K562 (cell line): ENCODE measurements around the gene COG2. TPM values are rescaled to one million over a fixed set of nuclear protein-coding genes. Genes with fewer than 3 reads are reported as not detected.

Experiments
- ELF2 ChIP-seq: fragments of 250-450 bp; sonication (Bioruptor Pico); IDR thresholded peaks from 2 replicates; pipeline ENCODE4 v1.5.0; 2021; ENCODE audit warnings: mild to moderate bottlenecking
- FIP1L1 ChIP-seq: fragments of 200-400 bp; formaldehyde crosslinking; IDR thresholded peaks from 2 replicates; pipeline ENCODE4 v1.6.1; 2018; ENCODE audit warnings: mild to moderate bottlenecking, low read depth, low read length; ENCODE audit not compliant: poor library complexity, severe bottlenecking
- HDAC8 ChIP-seq: fragments of 450-650 bp; IDR thresholded peaks from 2 replicates; pipeline ENCODE4 v1.6.1; 2016; ENCODE audit warnings: mild to moderate bottlenecking, missing genetic modification characterization, moderate library complexity, missing compliant biosample characterization
- JUND ChIP-seq, 2 experiments: IDR thresholded peaks; 2 replicates in 1 of 2; 3 replicates in 1 of 2; pipeline ENCODE4 v1.6.1; 2011; ENCODE audit warnings: borderline replicate concordance in 2 of 2, low read depth in 2 of 2, low read length in 2 of 2, improper control_type of control experiment in 1 of 2, missing biosample characterization in 1 of 2, missing genetic modification characterization in 1 of 2, missing genetic modification reagents in 1 of 2
- NRF1 ChIP-seq, 2 experiments: fragments of 450-650 bp; IDR thresholded peaks in 1 of 2; conservative IDR thresholded peaks in 1 of 2; 2 replicates each; pipeline ENCODE4 v1.6.1; 2014; ENCODE audit warnings: mild to moderate bottlenecking in 2 of 2
- RFX5 ChIP-seq: IDR thresholded peaks from 2 replicates; pipeline ENCODE4 v1.6.1; 2011; ENCODE audit warnings: low read depth, mild to moderate bottlenecking, improper control_type of control experiment, low read length
- TAF1 ChIP-seq: IDR thresholded peaks from 2 replicates; pipeline ENCODE4 v1.6.1; 2011; ENCODE audit warnings: mild to moderate bottlenecking, low read length, moderate library complexity; ENCODE audit not compliant: insufficient read depth, control insufficient read depth, severe bottlenecking; ENCODE audit errors: extremely low read depth
- ZFP36 ChIP-seq: fragments of 150-350 bp; IDR thresholded peaks from 2 replicates; pipeline ENCODE4 v1.6.1; 2018; ENCODE audit warnings: low read length, low read depth; ENCODE audit not compliant: partially characterized antibody
- ZNF12 ChIP-seq: sonication (generic); formaldehyde crosslinking; IDR thresholded peaks from 2 replicates; pipeline ENCODE4 v1.4.0; 2020; ENCODE audit warnings: mild to moderate bottlenecking, missing genetic modification reagents
- polyA plus RNA-seq, 8 experiments: library from polyadenylated mRNA; depleted of rRNA in 4 of 8; stranded (reverse) in 5 of 8; unstranded in 3 of 8; fragments of >200 nt; fragmentation: Nextera tagmentation in 2 of 8; fragmentation: Illumina TruSeq in 1 of 8; extraction: Ambion mirVana in 2 of 8; extraction: Trizol in 1 of 8; gene quantifications; 2 replicates each; pipeline versions ENCODE4 v1.2.1 to v1.2.3, GENCODE V29; 2011 to 2014; ENCODE audit warnings: inconsistent platforms in 1 of 8, missing spikeins in 1 of 8
- total RNA-seq, 7 experiments: library from RNA; depleted of rRNA in 6 of 7; stranded (reverse); fragments of >200 nt in 6 of 7; fragmentation: Illumina TruSeq in 2 of 7; extraction: Trizol in 2 of 7; gene quantifications; 2 replicates each; pipeline versions ENCODE4 v1.2.1 to v1.2.3, GENCODE V29; 2011 to 2021; ENCODE audit warnings: low replicate concordance in 1 of 7
- TF ChIP-seq, protein P1 (sequence below): sonication (generic); formaldehyde crosslinking; IDR thresholded peaks from 2 replicates; pipeline ENCODE4 v1.8.1; 2023; ENCODE audit warnings: mild to moderate bottlenecking, missing genetic modification reagents
- TF ChIP-seq, protein P2 (sequence below): sonication (generic); formaldehyde crosslinking; IDR thresholded peaks from 2 replicates; pipeline ENCODE4 v1.8.1; 2023; ENCODE audit warnings: mild to moderate bottlenecking, missing genetic modification reagents

The COG2 gene
- total and polyA plus RNA-seq, 9 of the 15 experiments (the other 6 are each of a cell fraction or from before 2014, with no cell fraction given) = 22.0 to 51.7 (median 33.3) TPM

DNA sequence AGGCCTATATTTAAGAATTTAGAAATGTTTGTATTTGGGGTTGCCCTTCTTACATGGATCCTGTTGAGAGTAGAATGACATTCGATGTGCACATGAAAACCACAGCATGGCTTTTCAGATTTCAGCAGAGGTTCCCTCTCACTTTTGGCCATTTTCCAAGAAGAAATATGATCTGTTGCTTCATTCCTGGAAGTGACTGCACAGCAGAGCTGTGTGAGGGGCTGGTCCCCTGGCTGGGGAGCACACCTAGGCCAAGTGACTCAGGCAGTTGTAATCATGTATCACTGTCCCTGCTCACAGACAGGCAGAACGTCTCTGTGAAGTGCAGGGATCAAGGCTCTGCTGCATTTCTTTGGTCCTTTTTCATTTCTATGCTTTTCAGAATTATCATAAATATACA is 39.3 kb downstream of the COG2 start (continued):
- TF ChIP-seq JUND (IDR thresholded peaks at IDR 0.05; ENCODE audit: borderline replicate concordance, low read depth, low read length) (peak; percentile 78), JUND (tag; IDR thresholded peaks at IDR 0.05; ENCODE audit: borderline replicate concordance, low read depth, low read length) (peak; percentile 73; the same call in 1 of the 3 replicates), FIP1L1 (no peak), ZFP36 (peak; percentile 33), NRF1 (conservative IDR thresholded peaks at IDR 0.05 in 1 of 2, IDR thresholded peaks at IDR 0.05 in 1 of 2) (peak; percentile 51 to 59; a peak in 3 of 4 replicates), ZNF12 (CRISPR knock-in tag) (no peak), ELF2 (CRISPR knock-in tag) (no peak), HDAC8 (no peak), RFX5 (no peak), TAF1 (no peak)
- TF ChIP-seq, protein P1, sequence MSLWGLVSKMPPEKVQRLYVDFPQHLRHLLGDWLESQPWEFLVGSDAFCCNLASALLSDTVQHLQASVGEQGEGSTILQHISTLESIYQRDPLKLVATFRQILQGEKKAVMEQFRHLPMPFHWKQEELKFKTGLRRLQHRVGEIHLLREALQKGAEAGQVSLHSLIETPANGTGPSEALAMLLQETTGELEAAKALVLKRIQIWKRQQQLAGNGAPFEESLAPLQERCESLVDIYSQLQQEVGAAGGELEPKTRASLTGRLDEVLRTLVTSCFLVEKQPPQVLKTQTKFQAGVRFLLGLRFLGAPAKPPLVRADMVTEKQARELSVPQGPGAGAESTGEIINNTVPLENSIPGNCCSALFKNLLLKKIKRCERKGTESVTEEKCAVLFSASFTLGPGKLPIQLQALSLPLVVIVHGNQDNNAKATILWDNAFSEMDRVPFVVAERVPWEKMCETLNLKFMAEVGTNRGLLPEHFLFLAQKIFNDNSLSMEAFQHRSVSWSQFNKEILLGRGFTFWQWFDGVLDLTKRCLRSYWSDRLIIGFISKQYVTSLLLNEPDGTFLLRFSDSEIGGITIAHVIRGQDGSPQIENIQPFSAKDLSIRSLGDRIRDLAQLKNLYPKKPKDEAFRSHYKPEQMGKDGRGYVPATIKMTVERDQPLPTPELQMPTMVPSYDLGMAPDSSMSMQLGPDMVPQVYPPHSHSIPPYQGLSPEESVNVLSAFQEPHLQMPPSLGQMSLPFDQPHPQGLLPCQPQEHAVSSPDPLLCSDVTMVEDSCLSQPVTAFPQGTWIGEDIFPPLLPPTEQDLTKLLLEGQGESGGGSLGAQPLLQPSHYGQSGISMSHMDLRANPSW (CRISPR knock-in tag) = no peak
- TF ChIP-seq, protein P2, sequence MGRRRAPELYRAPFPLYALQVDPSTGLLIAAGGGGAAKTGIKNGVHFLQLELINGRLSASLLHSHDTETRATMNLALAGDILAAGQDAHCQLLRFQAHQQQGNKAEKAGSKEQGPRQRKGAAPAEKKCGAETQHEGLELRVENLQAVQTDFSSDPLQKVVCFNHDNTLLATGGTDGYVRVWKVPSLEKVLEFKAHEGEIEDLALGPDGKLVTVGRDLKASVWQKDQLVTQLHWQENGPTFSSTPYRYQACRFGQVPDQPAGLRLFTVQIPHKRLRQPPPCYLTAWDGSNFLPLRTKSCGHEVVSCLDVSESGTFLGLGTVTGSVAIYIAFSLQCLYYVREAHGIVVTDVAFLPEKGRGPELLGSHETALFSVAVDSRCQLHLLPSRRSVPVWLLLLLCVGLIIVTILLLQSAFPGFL (CRISPR knock-in tag) = no peak
